Measurements from ENCODE around the gene LCE3E.

DNA sequence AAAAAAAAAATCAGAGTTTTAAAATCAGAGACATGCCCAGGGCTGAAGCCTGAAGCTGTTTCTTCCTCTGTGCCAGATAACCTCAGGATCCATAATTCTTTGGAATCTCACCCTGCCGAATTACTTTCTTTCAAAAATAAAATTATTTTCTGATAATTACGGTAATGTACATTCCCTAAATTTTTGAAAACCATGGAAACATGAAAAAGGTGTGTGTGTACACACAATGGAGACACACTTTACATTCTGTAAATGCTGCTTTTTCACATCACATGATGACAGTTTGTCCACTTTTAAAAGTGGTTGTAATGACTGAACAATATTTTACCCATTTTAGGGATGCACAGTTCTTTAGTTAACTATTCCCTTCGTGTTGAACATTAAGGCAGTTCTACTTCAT lies 30.8 kb downstream of the LCE3E start:
- TF ChIP-seq CTCF (IDR thresholded peaks at IDR 0.05; ENCODE audit: insufficient read depth, low read depth, low read length): no peak
- TF ChIP-seq EZH2 (IDR thresholded peaks at IDR 0.05; ENCODE audit: insufficient read depth, low read length): no peak
